ENCODE results near the gene FOXN3.

DNA sequence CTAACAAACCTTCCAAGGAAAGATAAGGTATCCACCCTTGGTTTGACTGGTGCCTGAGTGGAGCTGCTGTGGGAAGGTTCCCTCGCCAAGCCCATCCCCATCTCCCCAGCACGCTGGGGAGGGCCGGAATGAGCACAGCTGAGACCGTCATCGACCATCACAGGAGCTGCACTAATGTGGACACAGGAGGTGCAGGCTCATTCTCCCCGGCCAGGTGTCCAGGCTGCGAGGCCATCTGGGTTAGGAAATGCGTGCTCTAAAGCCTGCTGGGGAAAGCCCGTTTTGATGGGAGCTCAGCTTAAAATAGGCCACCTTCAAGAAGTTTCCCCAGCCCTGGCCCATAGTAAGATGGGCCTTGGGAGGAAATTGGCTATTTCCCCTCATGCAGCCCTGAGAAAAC, 35.2 kb upstream of the FOXN3 start:
- TF ChIP-seq, protein P1, sequence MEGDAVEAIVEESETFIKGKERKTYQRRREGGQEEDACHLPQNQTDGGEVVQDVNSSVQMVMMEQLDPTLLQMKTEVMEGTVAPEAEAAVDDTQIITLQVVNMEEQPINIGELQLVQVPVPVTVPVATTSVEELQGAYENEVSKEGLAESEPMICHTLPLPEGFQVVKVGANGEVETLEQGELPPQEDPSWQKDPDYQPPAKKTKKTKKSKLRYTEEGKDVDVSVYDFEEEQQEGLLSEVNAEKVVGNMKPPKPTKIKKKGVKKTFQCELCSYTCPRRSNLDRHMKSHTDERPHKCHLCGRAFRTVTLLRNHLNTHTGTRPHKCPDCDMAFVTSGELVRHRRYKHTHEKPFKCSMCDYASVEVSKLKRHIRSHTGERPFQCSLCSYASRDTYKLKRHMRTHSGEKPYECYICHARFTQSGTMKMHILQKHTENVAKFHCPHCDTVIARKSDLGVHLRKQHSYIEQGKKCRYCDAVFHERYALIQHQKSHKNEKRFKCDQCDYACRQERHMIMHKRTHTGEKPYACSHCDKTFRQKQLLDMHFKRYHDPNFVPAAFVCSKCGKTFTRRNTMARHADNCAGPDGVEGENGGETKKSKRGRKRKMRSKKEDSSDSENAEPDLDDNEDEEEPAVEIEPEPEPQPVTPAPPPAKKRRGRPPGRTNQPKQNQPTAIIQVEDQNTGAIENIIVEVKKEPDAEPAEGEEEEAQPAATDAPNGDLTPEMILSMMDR (IDR thresholded peaks at IDR 0.05), result no peak
- TF ChIP-seq POLR2A (IDR thresholded peaks at IDR 0.05), result no peak
